ENCODE results near the gene SERPINI1.
A peak's percentile ranks its signal among the peaks of the same experiment; 100 is the strongest.

Gene SERPINI1

GRCh38 chr3:167735233-167736138, at the start of gene SERPINI1:
Gene SERPINI1, plus strand, starts transcription at chr3:167735721. Its CDS starts 53,408 bp downstream, at chr3:167789129.
- peak; percentile 71 for DNase-seq (ENCODE audit: low spot score)

GRCh38 chr3:167691366-167691765, 44.2 kb upstream of the SERPINI1 start:
- DNase-seq (ENCODE audit: low spot score), result peak; percentile 39

GRCh38 chr3:167694121-167694520, 41.4 kb upstream of the SERPINI1 start:
- DNase-seq (ENCODE audit: low spot score), result no peak

GRCh38 chr3:167700046-167700445, 35.5 kb upstream of the SERPINI1 start:
- no peak for DNase-seq (ENCODE audit: low spot score)

GRCh38 chr3:167700926-167701325, 34.6 kb upstream of the SERPINI1 start:
- DNase-seq (ENCODE audit: low spot score), result no peak

GRCh38 chr3:167705840-167706239, 29.7 kb upstream of the SERPINI1 start:
- no peak for DNase-seq (ENCODE audit: low spot score)

DNA sequence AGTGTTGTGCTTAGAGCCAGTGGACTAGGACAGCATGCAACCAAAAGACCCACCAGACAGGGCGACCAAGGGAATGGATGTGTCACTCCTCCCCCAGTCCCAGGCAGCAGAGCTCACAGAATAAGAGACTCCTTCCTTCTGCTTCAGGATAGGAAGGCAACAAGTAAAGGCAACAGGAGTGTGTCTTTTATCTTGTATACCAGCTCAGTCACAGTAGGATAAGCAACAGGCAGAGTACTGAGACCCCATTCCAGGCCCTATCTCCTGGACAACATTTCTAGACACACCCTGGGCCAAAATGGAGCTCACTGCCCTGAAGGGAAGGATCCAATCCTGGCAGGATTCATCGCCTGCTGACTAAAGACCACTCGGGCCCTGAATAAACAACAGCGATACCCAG, 25.8 kb upstream of the SERPINI1 start:
- no peak for DNase-seq (ENCODE audit: low spot score)

DNA sequence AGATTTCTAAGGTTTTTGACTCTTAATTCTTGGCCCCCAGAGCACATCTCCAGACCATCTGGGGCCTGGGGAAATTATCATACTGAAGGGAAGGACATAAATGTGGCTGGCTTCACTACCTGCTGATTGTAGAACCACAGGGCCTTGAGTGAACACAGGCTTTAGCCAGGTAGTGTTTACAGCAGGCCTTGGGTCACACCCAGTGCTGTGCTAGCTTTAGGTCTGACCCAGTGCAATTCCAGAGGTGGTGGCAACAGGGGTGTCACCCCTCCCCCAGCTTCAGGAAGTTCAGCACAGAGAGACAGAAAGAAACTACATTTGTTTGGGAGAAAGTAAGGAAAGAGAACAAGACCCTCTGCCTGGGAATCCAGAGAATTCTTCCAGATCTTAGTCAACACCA, 25.0 kb upstream of the SERPINI1 start:
- DNase-seq (ENCODE audit: low spot score), result no peak

- DNase-seq (ENCODE audit: low spot score), result no peak
Observed at GRCh38 chr3:167711439-167711838, 24.1 kb upstream of the SERPINI1 start.

DNA sequence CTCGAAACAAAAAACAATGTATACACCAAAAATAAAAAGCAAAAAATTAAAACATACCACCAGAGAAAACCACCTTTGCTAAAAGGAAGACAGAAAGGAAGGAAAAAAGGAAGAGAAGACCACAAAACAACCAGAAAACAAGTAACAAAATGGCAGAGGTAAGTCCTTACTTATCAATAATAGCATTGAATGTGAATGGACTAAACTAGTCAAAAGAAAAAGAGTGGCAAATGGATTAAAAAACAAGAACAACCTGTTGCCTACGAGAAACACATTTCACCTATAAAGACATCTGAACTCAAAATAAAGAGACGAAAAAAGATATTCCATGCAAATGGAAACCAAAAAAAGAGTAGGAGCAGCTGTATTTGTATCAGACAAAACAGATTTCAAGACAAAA, 23.1 kb upstream of the SERPINI1 start:
- no peak for DNase-seq (ENCODE audit: low spot score)

GRCh38 chr3:167714871-167715270, 20.6 kb upstream of the SERPINI1 start:
- no peak for DNase-seq (ENCODE audit: low spot score)

GRCh38 chr3:167716920-167717319, 18.6 kb upstream of the SERPINI1 start:
- DNase-seq (ENCODE audit: low spot score), result no peak

DNA sequence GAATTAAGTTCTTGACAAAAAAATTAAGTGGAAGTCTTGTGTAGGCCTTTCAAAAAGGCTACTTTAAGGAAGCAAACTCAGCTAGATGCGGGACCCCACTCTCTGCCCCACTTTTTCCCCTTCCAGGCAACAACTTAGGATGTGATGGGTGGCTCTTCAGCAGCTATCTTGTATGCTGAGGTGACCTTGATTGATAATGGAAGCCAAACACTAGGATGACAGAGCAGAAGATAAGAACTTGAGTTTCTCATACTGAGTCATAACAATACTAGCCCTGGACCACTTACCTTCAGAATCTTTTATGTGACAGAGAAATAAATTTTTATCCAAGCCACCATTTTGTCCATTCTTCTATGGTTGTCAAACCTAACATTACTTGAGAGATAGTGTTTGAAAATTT, 16.9 kb upstream of the SERPINI1 start:
- no peak for DNase-seq (ENCODE audit: low spot score)

GRCh38 chr3:167723025-167723512, 12.5 kb upstream of the SERPINI1 start:
- DNase-seq (ENCODE audit: low spot score), result no peak

GRCh38 chr3:167723872-167724271, 11.6 kb upstream of the SERPINI1 start:
- no peak for DNase-seq (ENCODE audit: low spot score)

DNA sequence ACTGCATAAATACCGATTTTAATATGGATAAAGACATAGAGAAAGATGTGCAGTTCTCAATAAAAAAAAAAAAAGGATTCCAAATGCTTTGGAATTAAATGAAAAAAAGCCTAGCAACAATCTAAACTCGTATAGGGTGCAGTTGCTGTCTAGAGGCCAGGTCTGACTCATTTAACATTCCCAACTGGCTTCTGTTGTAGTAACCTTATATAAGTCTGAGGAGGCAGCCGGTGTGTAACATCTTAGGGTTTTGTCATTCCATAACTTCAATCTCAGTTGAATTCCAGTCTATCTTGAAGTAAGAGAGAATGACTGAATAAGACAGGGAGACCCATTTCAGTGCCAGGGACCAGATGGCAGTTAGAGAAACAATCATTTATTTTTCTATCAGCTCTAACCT, 7.3 kb upstream of the SERPINI1 start:
- DNase-seq (ENCODE audit: low spot score), result no peak

GRCh38 chr3:167728632-167729323, 6.7 kb upstream of the SERPINI1 start:
- DNase-seq (ENCODE audit: low spot score), result no peak

DNA sequence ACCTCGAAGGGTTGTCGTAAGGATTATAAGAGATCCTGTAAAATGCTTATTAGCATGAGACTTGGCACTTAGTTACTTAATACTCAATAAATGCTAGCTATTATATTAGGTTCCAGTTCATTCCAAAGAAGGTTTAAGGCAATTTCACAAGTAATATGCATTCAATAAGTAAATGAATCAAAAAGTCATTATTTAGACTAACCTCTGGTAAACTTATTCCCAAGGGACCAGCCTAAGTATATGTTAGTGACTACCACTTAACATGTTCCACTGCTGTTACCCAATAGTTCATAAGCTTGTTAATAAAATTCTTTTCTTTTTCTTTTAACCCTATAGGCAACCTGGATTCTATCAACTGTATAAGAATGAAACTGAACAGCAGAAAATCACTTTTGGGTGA, 5.9 kb upstream of the SERPINI1 start:
- DNase-seq (ENCODE audit: low spot score), result no peak

GRCh38 chr3:167731393-167731792, 4.1 kb upstream of the SERPINI1 start:
- no peak for DNase-seq (ENCODE audit: low spot score)

DNA sequence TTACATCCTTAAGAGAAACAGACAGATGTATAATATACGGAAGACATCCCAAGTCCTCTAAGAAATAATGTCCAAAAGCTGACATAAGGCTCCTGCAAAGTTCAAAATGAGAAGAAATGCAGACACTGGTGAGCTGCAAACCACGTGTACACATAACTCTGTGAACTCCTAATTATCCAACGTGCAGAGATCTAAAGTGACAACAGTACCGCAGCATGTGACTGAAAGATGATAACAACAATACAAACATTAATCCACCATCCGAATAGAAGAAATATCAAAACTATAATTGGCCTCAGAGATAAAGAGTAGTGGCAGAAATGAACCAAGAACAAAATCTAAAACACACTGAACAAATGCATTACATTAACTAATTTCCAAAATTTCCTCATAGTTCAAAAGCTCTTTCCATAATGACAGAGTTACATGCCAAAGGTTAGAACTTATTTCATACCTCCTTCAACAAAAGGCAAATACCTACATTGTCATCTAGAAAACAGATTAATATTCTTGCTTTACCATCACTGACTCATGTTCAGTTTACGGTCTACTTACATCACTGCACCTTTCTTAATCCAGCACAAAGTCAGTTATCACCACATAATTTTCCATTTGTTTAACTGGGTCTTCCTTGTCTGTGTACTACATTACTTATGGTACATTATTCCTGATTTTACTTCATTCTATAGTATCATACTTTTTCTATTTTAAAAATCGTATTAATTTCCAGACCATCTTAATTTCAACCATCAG, 3.0 kb upstream of the SERPINI1 start:
- no peak for DNase-seq (ENCODE audit: low spot score)

DNA sequence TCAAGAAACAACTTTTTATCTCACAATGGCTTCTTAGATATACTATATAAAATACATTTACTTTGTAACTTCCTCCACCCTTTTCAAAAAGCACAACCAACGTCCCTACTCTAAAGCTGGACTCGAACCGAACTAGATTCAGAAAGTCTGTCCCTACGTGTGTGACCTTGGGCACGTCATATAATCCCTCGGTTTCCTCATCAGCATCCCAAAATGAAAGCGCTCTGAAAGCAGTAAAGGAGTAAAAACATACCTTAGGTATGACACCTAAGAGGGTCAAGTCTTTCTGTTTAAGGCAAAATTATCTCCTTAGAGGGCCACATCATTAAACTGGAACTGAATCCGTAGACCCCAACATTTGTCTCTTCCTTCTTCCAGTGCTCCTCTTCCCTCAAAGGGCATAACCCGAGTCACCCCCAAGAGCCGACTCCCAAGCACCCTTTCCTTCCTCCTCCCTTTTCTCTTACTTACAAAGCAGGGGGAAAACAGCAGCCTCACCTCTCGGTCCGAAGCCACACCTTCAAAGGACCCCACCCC, 1.5 kb upstream of the SERPINI1 start:
- DNase-seq (ENCODE audit: low spot score), result no peak

Data from germinal center (tissue), 1 donor.